Fibroblast of pulmonary artery (primary cell): ENCODE results near the gene CBLB.

ENCODE experiments used
- DNase-seq: peaks from one replicate; pipeline ENCODE4 v3.0.0-alpha.2; 2010; ENCODE audit warnings: low read depth
- H3K4me3 ChIP-seq: replicated peaks from 2 replicates; pipeline ENCODE4 v1.5.1; 2011; ENCODE audit warnings: low read depth, mild to moderate bottlenecking, control low read depth, low read length, moderate library complexity
- CTCF ChIP-seq: IDR thresholded peaks from 2 replicates; pipeline ENCODE4 v1.5.1; 2011; ENCODE audit warnings: mild to moderate bottlenecking, control low read depth, low read length, inconsistent platforms; ENCODE audit errors: missing control alignments

Gene CBLB

GRCh38 chr3:105626739-105627138 is 242.1 kb downstream of the CBLB start:
- H3K4me3 ChIP-seq = no peak overlapping the region
- no peak for TF ChIP-seq CTCF
- no peak for DNase-seq

DNA sequence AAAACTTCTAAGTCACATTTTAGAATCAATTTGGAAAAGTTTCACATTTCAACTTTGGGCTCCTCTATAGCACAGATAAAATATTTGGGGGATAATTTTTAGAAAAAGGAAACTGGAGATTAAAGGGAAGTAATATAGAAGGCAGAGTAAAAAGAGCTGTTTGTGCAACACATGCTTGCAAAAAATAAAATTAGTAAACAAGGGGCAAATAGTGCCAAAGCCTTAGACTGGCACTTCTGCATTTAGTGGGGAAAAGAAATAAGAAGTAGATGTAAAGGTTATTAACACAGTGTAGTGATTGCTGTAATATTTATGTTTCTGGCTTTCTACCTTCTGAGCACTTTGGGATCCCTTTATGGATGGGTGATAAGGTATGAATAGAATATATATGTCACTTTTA is 246.6 kb downstream of the CBLB start:
- no peak for TF ChIP-seq CTCF
- H3K4me3 ChIP-seq = no peak overlapping the region
- DNase-seq = no peak

GRCh38 chr3:105620236-105620635 is 248.6 kb downstream of the CBLB start:
- TF ChIP-seq CTCF = no peak
- no peak for DNase-seq
- no peak overlapping the region for H3K4me3 ChIP-seq

DNA sequence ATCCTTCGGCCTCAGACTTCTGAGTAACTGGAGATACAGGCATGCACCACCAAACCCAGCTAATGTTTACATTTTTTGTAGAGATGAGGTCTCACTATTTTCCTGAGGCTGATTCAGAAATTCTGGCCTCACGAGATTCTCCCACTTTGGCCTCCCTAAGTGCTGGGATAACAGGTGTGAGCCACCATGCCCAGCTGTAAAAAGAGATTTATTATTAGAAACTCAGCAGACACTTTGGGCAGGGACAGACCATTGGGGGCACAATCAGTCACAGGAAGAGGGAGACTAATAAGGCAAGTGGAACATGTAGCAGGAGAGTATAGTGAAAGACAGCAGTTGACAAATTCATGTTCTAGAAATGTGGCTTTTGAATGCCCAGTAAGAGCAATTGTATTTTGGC is 249.2 kb downstream of the CBLB start:
- H3K4me3 ChIP-seq = no peak overlapping the region
- DNase-seq = no peak
- TF ChIP-seq CTCF = no peak

DNA sequence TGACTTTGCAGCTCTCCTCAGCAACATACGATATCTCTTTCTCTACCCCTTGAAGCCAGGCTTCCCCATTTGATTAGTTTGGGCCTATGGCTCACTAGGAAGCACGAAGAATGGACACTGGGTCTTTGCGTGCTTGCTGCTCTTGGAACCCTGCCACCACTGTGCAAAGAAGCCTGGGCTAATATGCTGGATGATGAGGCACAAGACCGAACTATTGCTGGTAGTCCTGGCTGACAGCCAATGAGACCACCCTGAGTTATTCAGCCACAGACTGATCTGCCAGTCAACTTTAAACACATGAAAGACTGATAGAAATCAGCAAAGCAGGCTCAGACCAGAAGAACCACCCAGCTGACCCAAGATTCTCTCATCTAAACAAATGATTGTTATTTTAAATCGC is 250.3 kb downstream of the CBLB start:
- DNase-seq = no peak
- no peak overlapping the region for H3K4me3 ChIP-seq
- no peak for TF ChIP-seq CTCF

DNA sequence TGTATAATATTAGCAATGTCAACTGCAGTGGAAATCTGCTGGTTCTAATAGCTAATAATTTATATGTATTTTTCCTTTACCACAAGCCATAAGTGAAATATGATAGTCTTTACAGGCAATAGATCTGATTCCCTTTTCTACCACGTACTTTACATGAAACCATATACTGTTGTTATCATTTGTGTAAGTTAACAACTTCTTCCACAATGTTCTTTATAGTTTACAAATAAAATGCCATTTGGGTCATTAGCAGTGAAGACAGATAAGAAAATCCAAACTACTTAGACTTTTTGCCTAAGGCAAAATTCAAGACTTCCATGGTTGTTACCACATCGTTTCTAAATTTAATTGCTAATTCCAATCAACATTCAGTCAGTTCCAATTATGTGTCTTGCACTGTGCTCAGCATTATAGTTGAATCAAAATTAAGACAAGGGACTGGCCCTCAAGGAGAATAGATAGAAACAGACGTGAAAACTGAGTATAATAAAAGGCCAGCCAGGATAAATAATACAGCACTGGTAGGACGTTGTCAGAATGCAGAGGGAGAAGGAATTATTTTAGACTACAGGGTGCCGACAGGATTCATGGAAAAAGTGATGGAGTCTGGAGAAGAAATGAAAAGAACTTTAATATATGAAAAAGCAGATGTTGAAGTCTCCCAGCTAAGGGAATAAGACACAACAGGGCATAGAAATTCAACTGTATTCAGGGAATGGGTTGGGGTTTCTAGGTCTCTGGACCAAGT is 252.3 kb downstream of the CBLB start:
- no peak for DNase-seq
- no peak for TF ChIP-seq CTCF
- H3K4me3 ChIP-seq = no peak overlapping the region

GRCh38 chr3:105615814-105616213 is 253.0 kb downstream of the CBLB start:
- DNase-seq = no peak
- no peak for TF ChIP-seq CTCF

More at GRCh38 chr3:105615814-105616213, 253.0 kb downstream of the CBLB start:
- H3K4me3 ChIP-seq = no peak overlapping the region
